Loucy (cell line): ENCODE measurements around the gene ARNT2.

Experiments used
- H2AFZ ChIP-seq: fragments of 200-600 bp; sonication (generic); 2 replicates; pipeline ENCODE4 v1.6.0; 2016; ENCODE audit warnings: antibody characterized with exemption, mild to moderate bottlenecking, low read length, moderate library complexity
- H3F3A ChIP-seq: fragments of 200-600 bp; 2 replicates; pipeline ENCODE4 v1.6.0; 2016; ENCODE audit warnings: antibody characterized with exemption, low read depth, mild to moderate bottlenecking
- H3K27me3 ChIP-seq: fragments of 200-600 bp; sonication (generic); 2 replicates; pipeline ENCODE4 v1.6.1; 2014; ENCODE audit warnings: low read length, mild to moderate bottlenecking; ENCODE audit not compliant: insufficient read depth, poor library complexity, severe bottlenecking
- H3K36me3 ChIP-seq: fragments of 200-600 bp; sonication (generic); 2 replicates; pipeline ENCODE4 v1.6.1; 2016; ENCODE audit warnings: low read length; ENCODE audit not compliant: insufficient read depth
- H3K4me1 ChIP-seq: fragments of 200-600 bp; sonication (generic); 2 replicates; pipeline ENCODE4 v1.5.1; 2014; ENCODE audit warnings: low read length, mild to moderate bottlenecking; ENCODE audit not compliant: insufficient read depth, poor library complexity, severe bottlenecking
- H3K4me2 ChIP-seq: fragments of 200-600 bp; sonication (generic); 2 replicates; pipeline ENCODE4 v1.6.0; 2014; ENCODE audit warnings: antibody characterized with exemption, low read length, low read depth, mild to moderate bottlenecking; ENCODE audit not compliant: poor library complexity, severe bottlenecking
- H3K4me3 ChIP-seq: fragments of 200-600 bp; sonication (generic); 2 replicates; pipeline ENCODE4 v1.5.1; 2014; ENCODE audit warnings: low read length, mild to moderate bottlenecking, mixed read lengths; ENCODE audit not compliant: poor library complexity, severe bottlenecking
- H3K79me2 ChIP-seq: fragments of 200-600 bp; sonication (generic); 2 replicates; pipeline ENCODE4 v1.6.1; 2014; ENCODE audit warnings: low read length; ENCODE audit not compliant: insufficient read depth
- H3K9ac ChIP-seq: fragments of 200-600 bp; sonication (generic); 2 replicates; pipeline ENCODE4 v1.6.0; 2014; ENCODE audit warnings: mild to moderate bottlenecking, low read depth, low read length, moderate library complexity; ENCODE audit not compliant: poor library complexity, severe bottlenecking
- H3K9me2 ChIP-seq: fragments of 200-600 bp; sonication (generic); replicated peaks from 2 replicates; pipeline ENCODE4 v1.6.1; 2016; ENCODE audit warnings: low read depth, low read length, mixed read lengths
- H3K9me3 ChIP-seq: fragments of 200-600 bp; sonication (generic); 2 replicates; pipeline ENCODE4 v1.6.1; 2014; ENCODE audit warnings: mild to moderate bottlenecking, antibody characterized with exemption, low read length, low read depth; ENCODE audit not compliant: insufficient read depth
- H4K20me1 ChIP-seq: fragments of 200-600 bp; sonication (generic); 2 replicates; pipeline ENCODE4 v1.6.0; 2014; ENCODE audit warnings: antibody characterized with exemption, low read length, mild to moderate bottlenecking; ENCODE audit not compliant: insufficient read depth, poor library complexity, severe bottlenecking
- EZH2phosphoT487 ChIP-seq: fragments of 200-600 bp; IDR thresholded peaks from 2 replicates; pipeline ENCODE4 v1.6.1; 2018; ENCODE audit warnings: antibody characterized with exemption, mild to moderate bottlenecking, moderate library complexity, borderline replicate concordance
- TF ChIP-seq, protein P1 (sequence below): fragments of 200-600 bp; sonication (generic); conservative IDR thresholded peaks from 2 replicates; pipeline ENCODE4 v1.5.1; 2014; ENCODE audit warnings: mild to moderate bottlenecking, antibody characterized with exemption, low read length

Gene ARNT2

GRCh38 chr15:80581976-80582375, 177.8 kb downstream of the ARNT2 start:
- Histone ChIP-seq H3K36me3 (no peaks in the 10 kb centered on the region), H3K9me2 (no peaks in the 10 kb centered on the region), H3K9me3 (no peaks in the 10 kb centered on the region), H3F3A (no peaks in the 10 kb centered on the region), H3K4me1 (no peaks in the 10 kb centered on the region), H3K4me3 (no peak overlapping the region), H2AFZ (no peak overlapping the region), H3K4me2 (no peak overlapping the region), H3K27me3 (no peaks in the 10 kb centered on the region), H4K20me1 (no peaks in the 10 kb centered on the region), H3K79me2 (no peaks in the 10 kb centered on the region), H3K9ac (no peak overlapping the region)
- TF ChIP-seq, protein P1, sequence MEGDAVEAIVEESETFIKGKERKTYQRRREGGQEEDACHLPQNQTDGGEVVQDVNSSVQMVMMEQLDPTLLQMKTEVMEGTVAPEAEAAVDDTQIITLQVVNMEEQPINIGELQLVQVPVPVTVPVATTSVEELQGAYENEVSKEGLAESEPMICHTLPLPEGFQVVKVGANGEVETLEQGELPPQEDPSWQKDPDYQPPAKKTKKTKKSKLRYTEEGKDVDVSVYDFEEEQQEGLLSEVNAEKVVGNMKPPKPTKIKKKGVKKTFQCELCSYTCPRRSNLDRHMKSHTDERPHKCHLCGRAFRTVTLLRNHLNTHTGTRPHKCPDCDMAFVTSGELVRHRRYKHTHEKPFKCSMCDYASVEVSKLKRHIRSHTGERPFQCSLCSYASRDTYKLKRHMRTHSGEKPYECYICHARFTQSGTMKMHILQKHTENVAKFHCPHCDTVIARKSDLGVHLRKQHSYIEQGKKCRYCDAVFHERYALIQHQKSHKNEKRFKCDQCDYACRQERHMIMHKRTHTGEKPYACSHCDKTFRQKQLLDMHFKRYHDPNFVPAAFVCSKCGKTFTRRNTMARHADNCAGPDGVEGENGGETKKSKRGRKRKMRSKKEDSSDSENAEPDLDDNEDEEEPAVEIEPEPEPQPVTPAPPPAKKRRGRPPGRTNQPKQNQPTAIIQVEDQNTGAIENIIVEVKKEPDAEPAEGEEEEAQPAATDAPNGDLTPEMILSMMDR, result no peak
- no peak for TF ChIP-seq EZH2phosphoT487

- no peaks in the 10 kb centered on the region for H3K27me3 ChIP-seq
- H3K4me1 ChIP-seq, result no peaks in the 10 kb centered on the region
- H3K9me3 ChIP-seq, result no peaks in the 10 kb centered on the region
- H3F3A ChIP-seq, result no peaks in the 10 kb centered on the region
- no peaks in the 10 kb centered on the region for H3K36me3 ChIP-seq
- no peak overlapping the region for H3K4me2 ChIP-seq
- no peaks in the 10 kb centered on the region for H3K79me2 ChIP-seq
- H3K9ac ChIP-seq, result no peak overlapping the region
- H4K20me1 ChIP-seq, result no peaks in the 10 kb centered on the region
- H2AFZ ChIP-seq, result no peak overlapping the region
- no peak for TF ChIP-seq EZH2phosphoT487
- TF ChIP-seq, protein P1, result no peak
- H3K9me2 ChIP-seq, result no peaks in the 10 kb centered on the region
- H3K4me3 ChIP-seq, result no peak overlapping the region
Measured at GRCh38 chr15:80582816-80583423, 178.7 kb downstream of the ARNT2 start.

GRCh38 chr15:80584561-80584964, 180.4 kb downstream of the ARNT2 start:
- no peak overlapping the region for H2AFZ ChIP-seq
- H4K20me1 ChIP-seq, result no peaks in the 10 kb centered on the region
- no peak overlapping the region for H3K4me2 ChIP-seq
- no peaks in the 10 kb centered on the region for H3K36me3 ChIP-seq
- TF ChIP-seq, protein P1, result no peak
- no peak for TF ChIP-seq EZH2phosphoT487
- no peaks in the 10 kb centered on the region for H3F3A ChIP-seq
- H3K79me2 ChIP-seq, result no peaks in the 10 kb centered on the region
- H3K9me2 ChIP-seq, result no peaks in the 10 kb centered on the region
- H3K4me3 ChIP-seq, result no peak overlapping the region
- H3K4me1 ChIP-seq, result no peaks in the 10 kb centered on the region
- H3K9ac ChIP-seq, result no peak overlapping the region
- no peaks in the 10 kb centered on the region for H3K9me3 ChIP-seq
- no peaks in the 10 kb centered on the region for H3K27me3 ChIP-seq
